Lower leg skin (tissue), 4 donors: ENCODE measurements around the gene TRPM1. TPM values are rescaled to one million over a fixed set of nuclear protein-coding genes. Genes with fewer than 3 reads are reported as not detected.

Experiments
- DNase-seq, 2 donors: peaks; one replicate each; pipeline ENCODE4 v3.0.0-alpha.2; 2019; ENCODE audit warnings: low spot score in 2 of 2
- H3K4me3 ChIP-seq: fragments of 200-600 bp; sonication (generic); 2 replicates; pipeline ENCODE4 v1.5.1; 2017; ENCODE audit warnings: mild to moderate bottlenecking, low read depth; ENCODE audit not compliant: poor library complexity, severe bottlenecking
- CTCF ChIP-seq, 3 donors: fragments of 450-650 bp; IDR thresholded peaks; one replicate each; pipeline ENCODE4 v1.5.1; 2016; ENCODE audit warnings: antibody characterized with exemption in 3 of 3, mild to moderate bottlenecking in 3 of 3, moderate library complexity in 2 of 3
- POLR2A ChIP-seq, 2 donors: fragments of 450-650 bp; IDR thresholded peaks; one replicate each; pipeline ENCODE4 v1.6.1; 2016 to 2017; ENCODE audit warnings: antibody characterized with exemption in 2 of 2, mild to moderate bottlenecking in 1 of 2, moderate library complexity in 1 of 2
- WGBS, 2 donors: methylation state at CpG; one replicate each; pipeline ENCODE4 v1.1.5; 2018; 5-methylcytosine and 5-hydroxymethylcytosine counted together
- intact Hi-C: fragments of 100-400 bp; cut with DNase I; formaldehyde crosslinking; loops from one replicate; pipeline ENCODE4 v1.15.0; 2023; ENCODE audit warnings: low total_unique reads
- total RNA-seq, 4 donors: library from RNA; depleted of rRNA; stranded (reverse); fragments of >200 nt; gene quantifications; one replicate each; pipeline ENCODE4 v1.1.0, GENCODE V29; 2016

TRPM1 gene
- total RNA-seq, result 10 to 100 TPM in 1 of 4 donors, 1 to 10 TPM in 3; 1.3 to 18.3 (median 8.3) TPM

- peak in 1 of 2 donors; percentile 79 for DNase-seq
- WGBS, 2 donors, result 78 to 86% methylated on average over 5 of the region's 5 CpGs
- intact Hi-C loops, result no loop called here
- H3K4me3 ChIP-seq, result no peak within 1 kb of the TSS
- no peak for TF ChIP-seq CTCF (IDR thresholded peaks at IDR 0.05)
- TF ChIP-seq POLR2A (IDR thresholded peaks at IDR 0.05), result no peak
These were observed at the start of gene TRPM1 for GRCh38 chr15:31101262-31102038. TSS of gene TRPM1 (minus strand) at chr15:31101725. CDS start at chr15:31081355, 20,370 bp downstream.

- H3K4me3 ChIP-seq, result no peak overlapping the region
- no peak for TF ChIP-seq POLR2A (IDR thresholded peaks at IDR 0.05)
- TF ChIP-seq CTCF (IDR thresholded peaks at IDR 0.05), result no peak
- peak; percentile 72 to 74 for DNase-seq
- 69 to 72% methylated on average over 9 of the region's 9 CpGs for WGBS, 2 donors
- intact Hi-C loops, result no loop called here
These were observed 49.3 kb upstream of the TRPM1 start for GRCh38 chr15:31150732-31151231.

GRCh38 chr15:31149987-31150386 lies 48.5 kb upstream of the TRPM1 start:
- DNase-seq, result peak in 1 of 2 donors; percentile 61
- intact Hi-C loops, result no loop called here
- no peak overlapping the region for H3K4me3 ChIP-seq
- 90 to 97% methylated on average over 4 of the region's 4 CpGs for WGBS, 2 donors
- TF ChIP-seq CTCF (IDR thresholded peaks at IDR 0.05), result no peak
- no peak for TF ChIP-seq POLR2A (IDR thresholded peaks at IDR 0.05)

GRCh38 chr15:31149088-31149505 lies 47.6 kb upstream of the TRPM1 start:
- WGBS, 2 donors, result 67% methylated on average over 6 of the region's 6 CpGs
- H3K4me3 ChIP-seq, result no peak overlapping the region
- intact Hi-C loops, result no loop called here
- peak in 1 of 2 donors; percentile 78 for DNase-seq
- TF ChIP-seq CTCF (IDR thresholded peaks at IDR 0.05), result no peak
- TF ChIP-seq POLR2A (IDR thresholded peaks at IDR 0.05), result no peak

GRCh38 chr15:31148297-31149087 lies 47.0 kb upstream of the TRPM1 start:
- 67 to 69% methylated on average over 12 to 13 of the region's 13 CpGs for whole genome bisulfite sequencing, 2 donors
- TF ChIP-seq CTCF (IDR thresholded peaks at IDR 0.05) (no peak), POLR2A (IDR thresholded peaks at IDR 0.05) (no peak)
- H3K4me3 ChIP-seq, result no peak overlapping the region
- intact Hi-C loops, result no loop called here
- peak in 1 of 2 donors; percentile 73 for DNase-seq
